Liver (tissue), 9 donors: Measurements from ENCODE around the gene SGSM1. TPM values are rescaled to one million over a fixed set of nuclear protein-coding genes. Genes with fewer than 3 reads are reported as not detected.

Experiments
- DNase-seq: peaks from one replicate; pipeline ENCODE4 v3.0.0-alpha.2; 2017; ENCODE audit warnings: low spot score
- H3K27ac ChIP-seq, 2 donors: one replicate each; pipeline ENCODE4 v1.7.0; 2013; ENCODE audit warnings: inconsistent platforms in 2 of 2, low read length in 2 of 2, control low read depth in 1 of 2, low read depth in 1 of 2, mild to moderate bottlenecking in 1 of 2
- H3K27me3 ChIP-seq, 4 donors: one replicate each; pipeline versions ENCODE4 v1.6.1 to v1.7.0; 2013; ENCODE audit warnings: low read length in 3 of 4, inconsistent platforms in 1 of 4, mild to moderate bottlenecking in 1 of 4, moderate library complexity in 1 of 4; ENCODE audit not compliant: control insufficient read depth in 4 of 4, insufficient read depth in 4 of 4
- H3K36me3 ChIP-seq, 4 donors: one replicate each; pipeline versions ENCODE4 v1.6.1 to v1.7.0; 2013; ENCODE audit warnings: low read length in 3 of 4, mild to moderate bottlenecking in 3 of 4, low read depth in 1 of 4, moderate library complexity in 1 of 4; ENCODE audit not compliant: control insufficient read depth in 4 of 4, insufficient read depth in 3 of 4
- H3K4me1 ChIP-seq, 4 donors: one replicate each; pipeline versions ENCODE4 v1.6.1 to v1.7.0; 2013; ENCODE audit warnings: low read length in 3 of 4, mild to moderate bottlenecking in 3 of 4, moderate library complexity in 1 of 4; ENCODE audit not compliant: control insufficient read depth in 4 of 4, insufficient read depth in 4 of 4
- H3K4me3 ChIP-seq, 3 donors: one replicate each; pipeline versions ENCODE4 v1.6.1 to v1.7.0; 2013; ENCODE audit warnings: low read length in 3 of 3, control low read depth in 1 of 3, low read depth in 1 of 3, mild to moderate bottlenecking in 1 of 3
- H3K9ac ChIP-seq, 2 donors: one replicate each; pipeline ENCODE4 v1.7.0; 2013; ENCODE audit warnings: low read length in 2 of 2, mild to moderate bottlenecking in 2 of 2, moderate library complexity in 2 of 2, control low read depth in 1 of 2, low read depth in 1 of 2
- H3K9me3 ChIP-seq, 4 donors: one replicate each; pipeline versions ENCODE4 v1.6.1 to v1.7.0; 2013; ENCODE audit warnings: low read length in 3 of 4; ENCODE audit not compliant: control insufficient read depth in 4 of 4
- ATF3 ChIP-seq: IDR thresholded peaks from 2 replicates; pipeline ENCODE4 v1.6.1; 2016; ENCODE audit warnings: antibody characterized with exemption
- CTCF ChIP-seq: fragments of 150-350 bp; IDR thresholded peaks from 2 replicates; pipeline ENCODE4 v1.5.1; 2017; ENCODE audit warnings: improper control_type of control experiment, low read depth, low read length; ENCODE audit not compliant: missing input control
- EGR1 ChIP-seq, 2 donors: IDR thresholded peaks; 2 replicates each; pipeline ENCODE4 v1.6.1; 2016 to 2018; ENCODE audit warnings: antibody characterized with exemption in 2 of 2, low read depth in 2 of 2
- FOXA1 ChIP-seq: IDR thresholded peaks from 2 replicates; pipeline ENCODE4 v1.6.1; 2016; ENCODE audit warnings: antibody characterized with exemption
- FOXA2 ChIP-seq: IDR thresholded peaks from 2 replicates; pipeline ENCODE4 v1.6.1; 2016; ENCODE audit warnings: antibody characterized with exemption
- GABPA ChIP-seq, 2 donors: IDR thresholded peaks in 1 of 2; conservative IDR thresholded peaks in 1 of 2; 2 replicates each; pipeline ENCODE4 v1.6.1; 2016; ENCODE audit warnings: antibody characterized with exemption in 2 of 2, mild to moderate bottlenecking in 1 of 2, moderate library complexity in 1 of 2
- HNF4A ChIP-seq, 2 donors: conservative IDR thresholded peaks; 2 replicates each; pipeline ENCODE4 v1.6.1; 2016; ENCODE audit warnings: antibody characterized with exemption in 2 of 2, mild to moderate bottlenecking in 2 of 2
- HNF4G ChIP-seq: IDR thresholded peaks from 2 replicates; pipeline ENCODE4 v1.6.1; 2016; ENCODE audit warnings: antibody characterized with exemption
- JUND ChIP-seq, 2 donors: IDR thresholded peaks; 2 replicates each; pipeline ENCODE4 v1.6.1; 2016; ENCODE audit warnings: antibody characterized with exemption in 2 of 2
- MAX ChIP-seq: IDR thresholded peaks from 2 replicates; pipeline ENCODE4 v1.6.1; 2016; ENCODE audit warnings: antibody characterized with exemption
- NR2F2 ChIP-seq: IDR thresholded peaks from 2 replicates; pipeline ENCODE4 v1.6.1; 2016; ENCODE audit warnings: antibody characterized with exemption
- RAD21 ChIP-seq, 2 donors: IDR thresholded peaks; 2 replicates each; pipeline ENCODE4 v1.6.1; 2016; ENCODE audit warnings: antibody characterized with exemption in 2 of 2, mild to moderate bottlenecking in 2 of 2
- REST ChIP-seq: IDR thresholded peaks from 2 replicates; pipeline ENCODE4 v1.6.1; 2016; ENCODE audit warnings: antibody characterized with exemption, mild to moderate bottlenecking
- RXRA ChIP-seq, 2 donors: IDR thresholded peaks; 2 replicates each; pipeline ENCODE4 v1.6.1; 2017 to 2018; ENCODE audit warnings: antibody characterized with exemption in 2 of 2, mild to moderate bottlenecking in 1 of 2
- SP1 ChIP-seq: IDR thresholded peaks from 2 replicates; pipeline ENCODE4 v1.6.1; 2018; ENCODE audit warnings: antibody characterized with exemption, mild to moderate bottlenecking
- TAF1 ChIP-seq: conservative IDR thresholded peaks from 2 replicates; pipeline ENCODE4 v1.6.1; 2016; ENCODE audit warnings: antibody characterized with exemption, mild to moderate bottlenecking
- YY1 ChIP-seq: IDR thresholded peaks from 2 replicates; pipeline ENCODE4 v1.6.1; 2016; ENCODE audit warnings: antibody characterized with exemption, mild to moderate bottlenecking
- ZBTB33 ChIP-seq: IDR thresholded peaks from 2 replicates; pipeline ENCODE4 v1.6.1; 2016; ENCODE audit warnings: antibody characterized with exemption
- WGBS: extraction: QIAGEN DNeasy Blood & Tissue Kit; methylation state at CpG from one replicate; pipeline ENCODE4 v1.1.7; 2013; 5-methylcytosine and 5-hydroxymethylcytosine counted together
- polyA plus RNA-seq, 2 donors: library from polyadenylated mRNA; stranded (reverse) in 1 of 2; unstranded in 1 of 2; fragments of 200-250 nt in 1 of 2; fragments of >200 nt in 1 of 2; fragmentation: Nextera tagmentation in 1 of 2; extraction: Ambion mirVana in 1 of 2; gene quantifications; one replicate each; pipeline versions ENCODE4 v1.2.1 to v1.2.3, GENCODE V29; 2013 to 2015
- total RNA-seq, 2 donors: library from RNA; depleted of rRNA; stranded (reverse); fragments of >200 nt; gene quantifications; one replicate each; pipeline ENCODE4 v1.2.3, GENCODE V29; 2014
- donor health status: healthy.
- donor health status: healthy.
- donor health status: healthy.
- donor health status: healthy.
- donor health status: healthy.

The SGSM1 gene
- total and polyA plus RNA-seq, 4 donors, result 0.08 to 0.51 (median 0.21) TPM

- H3K27me3 ChIP-seq, result peaks cover 0 to 7% (median 0%) of the 10 kb centered on the region in 4 donors
- no peak overlapping the region for H3K9ac ChIP-seq
- TF ChIP-seq TAF1, result no peak
- no peak for TF ChIP-seq ATF3
- no peak for TF ChIP-seq RAD21 (IDR thresholded peaks at IDR 0.05)
- no peak for TF ChIP-seq EGR1 (IDR thresholded peaks at IDR 0.05; ENCODE audit: low read depth in 2 of 2)
- TF ChIP-seq HNF4G, result no peak
- TF ChIP-seq ZBTB33, result no peak
- no peak for TF ChIP-seq JUND (IDR thresholded peaks at IDR 0.05)
- TF ChIP-seq YY1, result no peak
- DNase-seq, result no peak
- H3K4me1 ChIP-seq, result no peaks in the 10 kb centered on the region
- H3K36me3 ChIP-seq, result no peaks in the 10 kb centered on the region
- no peak overlapping the region for H3K27ac ChIP-seq
- no peak overlapping the region for H3K4me3 ChIP-seq
- no peaks in the 10 kb centered on the region for H3K9me3 ChIP-seq
- WGBS, result 96% methylated on average over 7 of the region's 7 CpGs
Measured at GRCh38 chr22:24868979-24869378, 63.0 kb downstream of the SGSM1 start.

GRCh38 chr22:24871611-24872205 lies 65.7 kb downstream of the SGSM1 start:
- no peak for TF ChIP-seq HNF4A (conservative IDR thresholded peaks at IDR 0.05)
- Histone ChIP-seq H3K27me3 (peaks cover 0 to 7% (median 0%) of the 10 kb centered on the region in 4 donors), H3K4me3 (no peak overlapping the region), H3K4me1 (no peaks in the 10 kb centered on the region), H3K9ac (no peak overlapping the region), H3K36me3 (no peaks in the 10 kb centered on the region), H3K27ac (no peak overlapping the region), H3K9me3 (peaks cover 0 to 2% (median 0%) of the 10 kb centered on the region in 4 donors)
- 85% methylated on average over 7 of the region's 7 CpGs for WGBS
- no peak for DNase-seq

- H3K27me3 ChIP-seq, result no peaks in the 10 kb centered on the region
- TF ChIP-seq RXRA (IDR thresholded peaks at IDR 0.05) (no peak), FOXA1 (no peak), JUND (IDR thresholded peaks at IDR 0.05) (no peak), MAX (no peak), GABPA (IDR thresholded peaks at IDR 0.05 in 1 of 2, conservative IDR thresholded peaks at IDR 0.05 in 1 of 2) (no peak), EGR1 (IDR thresholded peaks at IDR 0.05; ENCODE audit: low read depth in 2 of 2) (no peak), SP1 (no peak), CTCF (no peak), YY1 (no peak), TAF1 (no peak), RAD21 (IDR thresholded peaks at IDR 0.05) (no peak), REST (no peak), HNF4A (conservative IDR thresholded peaks at IDR 0.05) (no peak), ZBTB33 (no peak), FOXA2 (no peak), NR2F2 (no peak)
Measured at GRCh38 chr22:24873226-24873625, 67.2 kb downstream of the SGSM1 start.

More at GRCh38 chr22:24873226-24873625, 67.2 kb downstream of the SGSM1 start:
- H3K9me3 ChIP-seq, result peaks cover 0 to 6% (median 1%) of the 10 kb centered on the region in 4 donors
- no peak for DNase-seq
- WGBS, result 71% methylated on average over 5 of the region's 5 CpGs
- no peak overlapping the region for H3K9ac ChIP-seq
- no peak overlapping the region for H3K4me3 ChIP-seq
- H3K27ac ChIP-seq, result no peak overlapping the region
- H3K36me3 ChIP-seq, result no peaks in the 10 kb centered on the region
- no peaks in the 10 kb centered on the region for H3K4me1 ChIP-seq
